Activated CD8-positive, alpha-beta memory T cell treated with anti-CD3 and anti-CD28 coated beads for 1 hour (primary cell): ENCODE measurements around the gene GRAMD2B.
"Not testable (repeated sequence)": the region's sequence is repeated elsewhere in the genome, so short reads cannot be mapped to it uniquely, and the experiment has no call there.

ENCODE experiments used
- DNase-seq, 2 donors: peaks; one replicate each; pipeline ENCODE4 v3.0.0-alpha.2; 2020; ENCODE audit warnings: low read depth in 1 of 2; ENCODE audit errors: extremely low read depth in 1 of 2

Gene GRAMD2B

DNA sequence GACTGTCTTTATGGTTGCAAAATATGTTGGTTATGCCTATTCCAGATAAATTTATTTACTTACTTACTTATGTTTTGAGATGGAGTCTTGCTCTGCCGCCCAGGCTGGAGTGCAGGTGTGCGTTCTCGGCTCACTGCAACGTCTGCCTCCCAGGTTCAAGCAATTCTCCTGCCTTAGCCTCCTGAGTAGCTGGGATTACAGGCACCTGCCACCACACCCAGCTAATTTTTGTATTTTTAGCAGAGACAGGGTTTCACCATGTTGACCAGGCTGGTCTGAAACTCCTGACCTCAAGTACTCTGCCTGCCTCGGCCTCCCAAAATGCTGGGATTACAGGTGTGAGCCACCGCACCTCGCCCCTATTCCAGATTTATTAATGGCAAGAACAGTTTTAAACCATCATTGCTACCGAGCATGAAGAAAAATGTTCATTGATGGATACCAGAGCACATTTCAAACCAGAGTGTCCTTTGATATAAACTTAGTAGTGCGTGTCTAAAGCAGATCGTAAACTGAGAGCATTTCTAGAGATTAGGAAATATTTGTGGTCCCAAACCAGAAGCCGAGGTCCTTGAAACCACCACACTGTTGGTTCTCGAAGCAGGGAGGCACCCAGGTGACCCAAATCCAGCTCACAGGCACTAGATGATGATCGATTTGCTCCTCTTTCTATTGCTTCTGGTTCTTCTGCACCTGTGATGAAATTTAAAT is 85.2 kb downstream of the GRAMD2B start:
- DNase-seq = no peak

DNA sequence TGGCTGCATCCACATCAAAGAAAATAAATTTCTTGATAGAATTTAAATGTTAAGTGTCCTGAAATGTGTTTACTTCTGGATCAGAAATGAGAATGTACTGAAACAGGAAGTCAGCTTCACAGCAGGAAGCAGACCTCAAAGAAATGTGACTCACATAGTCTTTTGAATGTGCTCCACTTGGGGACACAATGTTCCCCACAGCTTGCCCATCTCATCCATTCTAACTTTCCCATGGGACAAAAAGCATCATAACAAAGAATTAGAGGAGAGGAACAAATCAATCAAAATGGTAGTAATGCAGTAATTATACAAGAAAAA is 85.7 kb downstream of the GRAMD2B start:
- no peak for DNase-seq

DNA sequence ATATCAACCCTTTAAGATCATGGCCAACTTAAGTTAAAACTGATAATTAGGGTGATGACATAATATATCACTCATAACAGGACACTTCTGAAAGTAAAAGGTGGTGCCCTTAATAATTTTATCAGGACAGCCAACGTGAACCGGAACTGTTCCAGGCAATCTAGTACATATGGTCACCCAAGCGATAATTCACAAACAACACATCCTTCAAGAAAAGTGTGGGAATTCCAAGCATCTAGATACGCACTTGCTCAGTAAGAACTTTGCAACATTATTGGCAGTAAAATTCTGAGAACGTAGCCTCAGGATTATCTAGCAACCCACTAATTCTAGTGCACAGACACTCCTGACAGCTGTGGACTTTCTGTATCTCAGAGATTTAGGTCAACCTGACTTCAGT is 86.1 kb downstream of the GRAMD2B start:
- DNase-seq = no peak

DNA sequence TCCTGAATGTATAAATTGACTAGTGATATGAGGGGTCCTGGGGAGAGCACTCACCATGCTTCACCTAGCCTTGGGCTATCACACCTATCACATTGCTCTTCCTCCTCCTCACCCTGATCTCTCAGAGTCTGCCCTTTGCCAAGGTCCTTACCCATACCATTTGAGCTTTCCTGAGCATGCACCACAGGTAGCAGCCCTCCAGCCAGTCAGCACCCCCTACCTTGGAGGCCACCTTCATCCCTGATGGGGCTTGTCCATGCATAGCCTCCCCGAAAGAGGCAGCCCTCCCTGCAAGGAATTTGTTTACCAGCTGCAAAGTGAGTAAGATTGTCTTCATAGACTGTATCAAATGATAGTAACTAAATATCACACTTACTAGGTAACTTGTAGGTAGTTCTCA is 88.8 kb downstream of the GRAMD2B start:
- DNase-seq = no peak

DNA sequence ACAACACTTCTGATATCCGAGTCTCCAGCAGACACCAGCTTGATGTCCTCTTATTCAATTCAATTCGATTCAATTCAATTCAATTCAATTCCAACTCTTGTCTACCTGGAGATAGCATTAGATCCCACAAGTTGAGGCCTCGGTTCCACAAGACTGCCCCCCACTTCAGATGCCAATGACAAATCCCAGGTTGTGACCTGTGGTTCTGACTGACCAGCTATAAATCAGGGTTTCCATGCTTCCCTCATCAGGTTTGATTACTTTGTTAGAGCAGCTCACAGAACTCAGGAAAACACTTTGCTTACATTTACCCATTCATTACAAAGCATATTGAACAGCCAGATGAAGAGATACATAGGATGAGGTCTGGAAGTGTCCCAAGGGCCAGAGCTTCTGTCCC is 89.2 kb downstream of the GRAMD2B start:
- DNase-seq = no peak

DNA sequence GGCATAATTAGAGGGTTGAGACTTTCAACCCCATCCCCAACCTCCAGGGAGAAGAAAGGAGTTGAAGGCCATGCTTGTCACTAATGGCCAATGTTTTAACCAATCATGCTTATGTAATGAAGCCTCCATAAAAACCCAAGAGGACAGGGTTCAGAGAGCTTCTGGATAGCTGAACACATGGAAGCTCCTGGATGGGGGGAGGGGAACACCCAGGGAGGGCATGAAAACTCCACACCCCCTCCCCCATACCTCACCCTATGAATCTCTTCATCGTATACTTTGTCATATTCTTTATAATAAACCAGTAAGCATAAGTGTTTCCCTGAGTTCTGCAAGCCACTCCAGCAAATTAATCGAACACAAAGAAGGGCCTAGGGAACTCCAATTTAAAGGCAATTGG is 90.1 kb downstream of the GRAMD2B start:
- no peak for DNase-seq

DNA sequence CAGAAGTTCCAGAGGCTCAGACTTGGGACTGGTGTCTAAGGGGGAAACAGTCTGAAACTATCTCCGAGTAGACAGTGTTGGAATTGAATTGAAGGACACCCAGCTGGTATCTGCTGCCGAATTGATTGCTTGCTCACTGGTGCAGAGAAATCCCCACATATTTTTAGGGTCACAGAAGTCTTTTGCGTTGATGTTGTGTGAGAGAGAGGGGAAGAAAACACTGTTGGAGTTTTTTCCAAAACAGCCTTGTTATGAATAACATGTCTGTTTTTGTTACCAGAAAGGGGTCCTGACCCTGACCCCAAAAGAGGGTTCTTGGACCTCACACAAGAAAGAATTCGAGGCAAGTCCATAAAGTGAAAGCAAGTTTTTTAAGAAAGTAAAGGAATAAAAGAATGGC is 90.5 kb downstream of the GRAMD2B start:
- no peak for DNase-seq

DNA sequence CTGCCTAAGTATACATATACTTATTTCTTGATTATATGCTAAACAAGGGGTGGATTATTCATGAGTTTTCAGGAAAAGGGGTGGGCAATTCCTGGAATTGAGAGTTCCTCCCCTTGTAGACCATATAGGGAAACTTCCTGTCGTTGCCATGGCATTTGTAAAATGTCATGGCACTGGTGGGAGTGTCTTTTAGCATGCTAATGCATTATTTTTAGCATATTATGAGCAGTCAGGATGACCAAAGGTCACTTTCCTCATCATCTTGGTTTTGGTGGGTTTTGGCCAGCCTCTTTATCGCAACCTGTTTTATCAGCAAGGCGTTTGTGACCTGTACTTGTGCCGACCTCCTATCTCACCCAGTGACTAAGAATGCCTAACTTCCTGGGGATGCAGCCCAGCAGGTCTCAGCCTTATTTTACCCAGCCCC is 90.9 kb downstream of the GRAMD2B start:
- no peak for DNase-seq

DNA sequence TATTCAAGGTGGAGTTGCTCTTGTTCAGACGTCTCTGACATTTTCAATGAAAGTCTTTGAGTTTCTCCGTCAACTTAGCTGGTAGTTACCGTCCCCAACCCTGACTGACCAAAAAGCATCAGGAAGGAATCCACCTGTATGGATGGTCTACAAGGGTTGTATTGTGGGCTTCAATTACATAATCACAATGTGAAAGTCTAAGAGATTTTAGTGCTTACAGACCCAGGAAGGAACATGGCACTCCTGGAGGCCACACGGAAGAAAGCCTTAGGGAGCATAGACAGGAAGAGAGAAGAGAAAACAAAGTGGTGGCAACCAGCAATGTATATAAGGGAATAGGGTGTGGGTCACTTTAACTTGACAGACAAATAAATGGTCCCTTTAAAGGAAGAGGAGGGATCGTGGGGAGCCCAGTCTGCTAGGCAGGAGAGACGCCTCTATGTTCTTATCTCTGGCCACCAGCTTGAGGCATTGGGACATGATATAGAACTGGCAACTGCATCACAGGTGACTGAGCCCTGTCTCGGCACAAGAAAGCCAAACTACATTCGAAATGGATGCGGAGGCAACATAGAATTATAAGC is 91.4 kb downstream of the GRAMD2B start:
- DNase-seq = no peak

DNA sequence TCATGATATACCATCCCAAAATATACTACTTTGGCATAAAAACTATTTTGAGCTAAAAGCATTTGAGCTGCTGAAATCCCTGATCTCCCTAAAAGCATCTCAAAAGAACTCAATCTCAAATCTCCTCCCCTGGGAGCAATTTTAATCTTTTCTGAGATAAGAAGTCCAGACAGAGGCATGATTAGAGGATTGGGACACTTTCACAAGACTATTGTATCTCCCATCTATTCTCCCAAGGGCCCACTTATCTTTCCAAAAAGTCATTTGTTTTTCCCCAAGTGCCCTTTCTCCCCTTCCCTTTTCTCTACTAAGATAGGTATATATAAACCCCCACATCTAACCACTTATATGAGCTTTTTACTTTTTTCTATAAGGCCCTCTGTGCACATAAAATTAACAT is 92.1 kb downstream of the GRAMD2B start:
- DNase-seq = no peak

DNA sequence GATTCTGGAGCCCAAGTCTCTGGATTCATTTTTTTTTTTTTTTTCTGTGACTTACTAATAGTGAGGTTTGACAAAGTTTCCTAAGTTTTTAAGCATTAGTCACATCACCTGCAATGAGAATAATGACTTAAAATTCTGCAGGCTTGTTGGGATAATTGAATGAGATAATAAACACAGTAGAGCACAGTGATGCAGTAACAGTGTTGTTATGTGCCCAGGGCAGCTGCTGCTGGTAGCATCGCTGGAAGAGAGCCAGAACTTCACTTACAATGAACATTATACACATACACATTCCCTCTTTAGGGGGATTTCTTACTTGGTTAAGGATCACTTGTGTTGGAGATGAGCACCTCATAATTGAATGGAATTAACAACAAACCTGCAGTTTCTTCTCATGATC is 92.9 kb downstream of the GRAMD2B start:
- DNase-seq = no peak

DNA sequence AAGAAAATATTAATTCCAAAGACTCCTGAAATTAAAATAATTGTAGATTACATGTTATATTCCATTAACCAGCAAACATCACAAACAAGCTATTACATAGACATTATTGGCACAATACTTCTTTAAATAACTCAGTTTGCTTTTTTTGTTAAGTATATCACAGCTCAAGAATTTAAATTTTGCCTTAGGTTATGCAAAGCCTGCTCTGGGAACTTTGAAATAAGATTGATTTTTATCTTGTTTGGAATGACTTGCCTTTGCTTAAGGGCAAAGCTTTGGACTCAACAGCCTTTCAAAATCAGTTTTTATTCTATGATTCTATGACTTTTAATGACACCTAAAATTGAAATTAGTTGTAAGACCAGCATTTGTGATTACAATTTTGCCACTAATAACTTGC is 93.6 kb downstream of the GRAMD2B start:
- DNase-seq = no peak

DNA sequence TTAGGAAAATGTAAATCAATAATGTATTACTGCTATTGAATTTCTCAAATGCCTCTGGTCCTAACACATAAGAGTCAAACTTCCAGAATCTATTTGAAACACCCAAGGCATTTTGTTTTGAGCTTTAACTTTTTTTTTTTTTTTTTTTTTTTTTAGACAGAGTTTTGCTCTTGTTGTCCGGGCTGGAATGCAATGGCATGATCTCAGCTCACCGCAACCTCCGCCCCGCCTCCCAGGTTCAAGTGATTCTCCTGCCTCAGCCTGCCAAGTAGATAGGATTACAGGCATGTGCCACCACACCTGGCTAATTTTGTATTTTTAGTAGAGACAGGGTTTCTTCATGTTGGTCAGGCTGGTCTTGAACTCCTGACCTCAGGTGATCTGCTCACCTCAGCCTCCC is 96.0 kb downstream of the GRAMD2B start:
- not testable (repeated sequence) for DNase-seq

DNA sequence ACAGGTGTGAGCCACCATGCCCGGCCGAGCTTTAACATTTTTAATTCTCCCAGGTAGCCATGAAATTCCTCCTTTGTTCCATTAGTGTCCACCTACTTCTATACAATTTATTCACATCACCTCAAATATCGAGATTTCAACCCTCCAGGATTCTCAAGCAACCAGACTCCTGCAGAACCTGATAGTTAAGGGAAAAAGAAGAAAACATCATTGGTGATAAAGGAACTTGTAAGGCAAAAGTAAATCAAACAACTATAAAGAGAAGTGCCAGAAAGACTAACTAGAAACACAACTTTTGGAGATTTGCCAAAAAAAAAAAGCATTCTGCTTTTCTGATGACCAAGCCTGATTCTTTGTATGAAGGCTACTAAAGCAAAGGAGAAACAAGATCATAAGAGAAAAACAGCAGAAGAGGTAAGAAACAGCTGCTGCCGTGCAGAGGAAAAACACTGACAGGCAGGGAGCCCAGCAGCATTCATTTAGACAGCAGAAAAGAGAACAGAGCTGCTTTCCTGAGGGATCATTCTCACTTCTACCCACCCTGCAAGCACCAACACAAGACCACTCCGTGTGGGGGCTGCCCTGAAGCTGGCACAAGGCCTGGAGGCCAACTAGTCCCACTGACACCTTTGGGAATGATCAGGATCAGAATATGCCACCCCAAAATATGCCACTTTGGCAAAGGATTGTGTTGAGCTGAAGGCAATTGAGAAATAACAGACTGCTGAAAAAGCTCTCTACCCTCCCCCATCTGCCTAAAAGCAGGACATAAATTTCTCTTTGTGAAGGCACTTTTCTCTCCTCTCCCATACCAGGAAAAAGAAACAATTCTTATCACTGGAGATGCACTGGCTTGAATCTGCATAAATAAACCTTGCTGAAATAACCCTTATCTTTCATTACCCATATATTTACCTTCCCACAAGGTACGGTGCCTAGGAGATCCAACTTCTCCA is 96.7 kb downstream of the GRAMD2B start:
- no peak for DNase-seq

DNA sequence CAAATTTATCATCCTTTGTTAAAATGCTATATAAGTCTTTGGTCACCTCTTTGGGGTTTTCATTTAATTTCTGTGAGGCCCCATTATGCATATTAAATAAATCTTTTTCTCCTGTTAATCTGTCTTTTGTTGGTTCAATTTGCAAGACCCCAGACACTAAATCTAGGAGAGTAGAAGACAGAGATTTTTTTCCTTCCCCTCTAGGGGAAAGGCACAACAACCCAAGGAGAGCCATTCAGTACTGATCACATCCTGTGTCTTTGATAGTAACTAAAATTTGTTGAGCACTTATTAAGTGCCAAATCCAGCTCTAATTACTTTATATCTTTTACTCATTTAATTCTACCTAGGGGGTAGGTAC is 97.4 kb downstream of the GRAMD2B start:
- no peak for DNase-seq

DNA sequence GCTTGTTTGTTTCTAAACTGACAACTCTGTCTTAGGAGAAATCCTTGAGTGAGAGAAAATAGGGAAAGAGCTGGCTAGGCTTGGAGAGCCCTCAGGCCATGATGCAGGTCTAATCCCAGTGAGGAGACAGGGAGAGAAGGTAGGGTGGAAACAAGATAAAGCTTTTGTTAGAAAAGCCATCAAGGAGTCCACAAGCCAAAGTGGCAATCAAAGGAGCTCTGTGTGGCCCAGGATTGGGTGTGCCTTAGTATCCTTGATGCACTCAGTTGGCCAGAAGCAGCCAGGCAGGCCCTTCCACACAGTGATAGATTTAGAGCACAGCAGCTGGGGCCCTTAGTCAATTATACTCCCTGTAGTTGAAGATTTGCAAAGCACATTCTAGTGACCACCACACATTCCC is 97.9 kb downstream of the GRAMD2B start:
- no peak for DNase-seq

DNA sequence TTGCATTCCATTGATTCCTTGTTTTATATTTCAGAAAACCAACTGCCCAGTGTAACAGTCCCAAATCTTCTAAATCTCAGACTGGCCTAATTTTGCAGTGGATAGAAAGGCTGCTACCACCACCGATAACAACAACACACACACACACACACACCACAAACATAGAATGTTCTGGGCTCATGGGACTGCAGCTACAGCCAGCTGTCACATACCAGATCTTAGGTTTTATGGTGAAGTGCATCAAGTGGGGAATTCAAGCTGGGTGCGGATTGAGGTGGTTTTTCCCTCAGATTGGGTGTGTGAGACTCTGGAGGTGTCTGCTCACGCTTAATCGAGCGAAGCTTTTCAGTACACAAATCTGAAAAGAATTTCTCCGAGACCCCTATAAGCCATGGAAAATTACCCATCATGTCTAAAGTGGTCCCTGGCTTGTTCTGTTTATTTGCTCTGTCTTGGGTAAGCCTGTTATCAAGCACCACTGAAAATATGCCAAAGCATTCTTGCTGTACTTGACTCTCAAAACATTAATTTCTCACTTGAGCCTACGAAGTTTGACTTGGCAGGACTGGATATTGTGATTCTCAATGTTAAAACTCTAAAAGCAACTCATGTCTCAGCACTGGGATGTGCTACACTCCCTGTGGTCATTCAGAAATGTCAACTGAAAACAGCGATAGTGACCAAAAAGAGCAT is 100.8 kb downstream of the GRAMD2B start:
- DNase-seq = no peak

DNA sequence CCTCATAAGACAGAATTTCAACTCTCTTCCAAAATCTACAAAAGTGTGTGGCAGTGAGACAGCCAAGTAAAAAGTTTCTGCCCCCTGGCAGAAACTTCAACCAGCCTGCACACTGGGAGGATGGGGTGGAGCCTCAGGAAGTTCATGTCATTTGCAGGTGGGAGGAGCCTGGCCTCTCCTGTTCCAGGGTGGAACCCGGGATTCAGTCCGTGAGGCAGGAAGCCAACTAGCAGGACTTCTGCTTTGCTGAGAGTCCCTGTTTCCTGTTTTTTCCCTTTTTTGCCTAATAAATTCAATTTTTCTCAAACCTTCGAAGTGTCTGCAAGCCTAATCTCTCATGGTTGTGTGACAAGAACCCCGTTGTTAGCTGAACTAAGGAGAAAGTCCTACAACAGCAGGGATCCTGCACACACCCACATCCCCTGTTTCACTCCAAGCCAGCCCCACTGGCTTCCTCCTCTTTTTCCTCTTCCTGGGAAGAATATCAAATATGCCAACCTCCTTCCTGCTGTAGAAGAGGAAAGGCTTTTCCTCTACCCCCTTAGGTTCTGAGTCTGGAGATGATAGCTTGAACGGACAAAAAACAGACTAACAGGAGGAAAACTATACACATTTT is 102.5 kb downstream of the GRAMD2B start:
- no peak for DNase-seq

DNA sequence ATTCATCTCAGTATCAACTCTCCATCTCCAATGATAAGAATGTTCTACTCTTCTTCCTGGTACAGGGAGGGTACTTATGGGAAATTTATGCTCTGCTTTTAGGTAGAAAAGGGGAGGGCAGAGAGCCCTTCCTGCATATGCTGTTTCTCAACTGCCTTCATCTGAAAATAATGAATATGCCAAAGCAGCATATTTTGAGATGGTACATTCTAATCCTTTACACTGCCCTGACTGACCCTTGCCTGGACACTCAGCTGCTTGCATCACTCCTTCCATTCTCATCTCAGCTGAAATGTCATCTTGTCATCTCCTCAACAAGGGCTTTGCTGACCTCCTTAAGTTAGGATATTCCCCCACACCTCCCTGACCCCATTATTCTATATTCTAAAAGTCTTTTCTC is 103.3 kb downstream of the GRAMD2B start:
- DNase-seq = no peak

DNA sequence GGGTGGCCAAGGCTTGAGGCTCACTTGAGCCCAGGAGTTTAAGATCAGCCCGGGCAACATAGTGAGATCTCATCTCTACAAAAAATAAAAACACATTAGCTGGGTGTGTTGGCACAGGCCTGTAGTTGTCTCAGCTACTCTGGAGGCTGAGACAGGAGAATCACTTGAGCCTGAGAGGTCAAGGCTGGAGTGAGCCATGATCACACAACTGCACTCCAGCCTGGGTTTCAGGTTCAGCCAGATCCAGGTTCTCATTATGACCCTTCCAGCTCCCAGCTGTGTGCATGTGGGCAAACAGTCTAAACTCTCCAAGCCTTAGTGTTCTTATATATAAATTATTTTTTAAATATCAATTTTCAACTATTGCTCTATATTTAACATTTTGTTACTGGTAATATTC is 103.9 kb downstream of the GRAMD2B start:
- no peak for DNase-seq

DNA sequence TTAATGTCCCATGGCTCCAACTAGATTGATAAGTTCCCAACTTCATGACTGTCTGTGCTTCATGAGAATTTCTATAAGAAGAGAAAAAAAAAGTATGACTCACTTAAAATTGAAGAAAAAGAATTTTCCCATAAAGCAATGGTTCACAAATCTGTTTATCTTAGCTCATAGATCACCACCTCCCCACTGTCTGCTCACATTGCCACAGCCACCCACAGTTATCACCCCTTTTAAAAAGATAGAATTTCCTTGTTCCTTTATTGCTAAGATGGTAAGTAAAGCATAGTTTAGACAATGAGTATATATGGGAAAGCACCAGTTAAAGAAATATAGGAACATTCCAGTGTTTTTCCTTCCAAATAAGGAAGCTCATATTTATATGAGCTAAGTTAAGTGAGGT is 104.7 kb downstream of the GRAMD2B start:
- DNase-seq = no peak
